Spleen (tissue), 11 donors: Measurements from ENCODE around the gene USP10. TPM values are rescaled to one million over a fixed set of nuclear protein-coding genes. Genes with fewer than 3 reads are reported as not detected.

Experiments
- DNase-seq: peaks from one replicate; pipeline ENCODE4 v3.0.0-alpha.2; 2020
- H3K27ac ChIP-seq, 8 donors: fragments of 200-600 bp; sonication (generic) in 7 of 8; 1 replicate in 4 of 8; 2 replicates in 4 of 8; pipeline versions ENCODE4 v1.5.0 to v1.8.0; 2016 to 2021; ENCODE audit warnings: inconsistent platforms in 4 of 8, mild to moderate bottlenecking in 4 of 8, moderate library complexity in 1 of 8
- H3K27me3 ChIP-seq, 7 donors: fragments of 200-600 bp; sonication (generic) in 6 of 7; replicated peaks in 1 of 7; 1 replicate in 4 of 7; 2 replicates in 3 of 7; pipeline versions ENCODE4 v1.5.0 to v1.8.0; 2016 to 2021; ENCODE audit warnings: inconsistent platforms in 3 of 7, mild to moderate bottlenecking in 1 of 7
- H3K36me3 ChIP-seq, 6 donors: fragments of 200-600 bp; sonication (generic) in 5 of 6; 1 replicate in 4 of 6; 2 replicates in 2 of 6; pipeline versions ENCODE4 v1.5.0 to v1.8.0; 2016 to 2021; ENCODE audit warnings: inconsistent platforms in 2 of 6
- H3K4me1 ChIP-seq, 6 donors: fragments of 200-600 bp; sonication (generic) in 5 of 6; 1 replicate in 3 of 6; 2 replicates in 3 of 6; pipeline versions ENCODE4 v1.5.0 to v1.8.0; 2016 to 2021; ENCODE audit warnings: inconsistent platforms in 3 of 6
- H3K4me3 ChIP-seq, 8 donors: fragments of 200-600 bp; sonication (generic) in 7 of 8; 1 replicate in 4 of 8; 2 replicates in 4 of 8; pipeline versions ENCODE4 v1.5.0 to v1.8.0; 2016 to 2021; ENCODE audit warnings: inconsistent platforms in 4 of 8, mild to moderate bottlenecking in 4 of 8, moderate library complexity in 2 of 8
- H3K9me3 ChIP-seq, 8 donors: fragments of 200-600 bp; sonication (generic) in 7 of 8; 1 replicate in 4 of 8; 2 replicates in 4 of 8; pipeline versions ENCODE4 v1.5.0 to v1.8.0; 2016 to 2021; ENCODE audit warnings: inconsistent platforms in 4 of 8
- CTCF ChIP-seq, 11 experiments: fragments of 200-600 bp in 7 of 11; fragments of 450-650 bp in 4 of 11; sonication (generic) in 4 of 11; IDR thresholded peaks in 8 of 11; conservative IDR thresholded peaks in 3 of 11; 1 replicate in 7 of 11; 2 replicates in 4 of 11; pipeline versions ENCODE4 v1.4.0 to v1.8.0; 2016 to 2021; ENCODE audit warnings: antibody characterized with exemption in 11 of 11, inconsistent platforms in 4 of 11, mild to moderate bottlenecking in 1 of 11
- POLR2A ChIP-seq, 3 donors: fragments of 450-650 bp; IDR thresholded peaks; one replicate each; pipeline ENCODE4 v1.5.1; 2017; ENCODE audit warnings: antibody characterized with exemption in 3 of 3, mild to moderate bottlenecking in 1 of 3
- POLR2AphosphoS5 ChIP-seq, 3 donors: sonication (generic); formaldehyde crosslinking; IDR thresholded peaks; one replicate each; pipeline ENCODE4 v1.5.1; 2017; ENCODE audit warnings: antibody characterized with exemption in 3 of 3
- WGBS, 5 donors: extraction: QIAGEN DNeasy Blood & Tissue Kit in 3 of 5; methylation state at CpG; one replicate each; pipeline versions ENCODE4 v1.1.5 to v1.1.7; 2013 to 2018; 5-methylcytosine and 5-hydroxymethylcytosine counted together
- intact Hi-C: fragments of 100-400 bp; cut with DNase I; formaldehyde crosslinking; loops from one replicate; pipeline ENCODE4 v1.15.0; 2023; ENCODE audit warnings: low total_unique reads
- polyA plus RNA-seq, 3 donors: library from polyadenylated mRNA; stranded (reverse); fragments of 200-250 nt; gene quantifications; one replicate each; pipeline ENCODE4 v1.2.1, GENCODE V29; 2013
- total RNA-seq, 7 donors: library from RNA; depleted of rRNA in 3 of 7; stranded (reverse); fragments of >200 nt in 3 of 7; fragmentation: NEBNext Ultra II Directional in 4 of 7; extraction: Animal tissue kit (Norgen Biotek cat#: 25700) in 4 of 7; gene quantifications; one replicate each; pipeline versions ENCODE4 v1.1.0 to v1.2.1, GENCODE V29; 2016 to 2021
- donor health status: healthy with polysubstance abuse.
- donor health status: DM: no; HTN: no; CAD: no; lungs with moderate emphysema.
- donor health status: DM: no; HTN: no; CAD: no.
- donor health status: Bipolar disorder and iron deficiency.
- donor health status: healthy.
- donor health status: DM: no; HTN: no; CAD: no.
- donor health status: DM: yes; HTN: yes; CAD: no.

The USP10 gene
- total and polyA plus RNA-seq, 10 donors, result 28.1 to 105 (median 79.5) TPM

- no peak overlapping the region for H3K4me3 ChIP-seq
- intact Hi-C loops, result no loop called here
- TF ChIP-seq POLR2AphosphoS5 (IDR thresholded peaks at IDR 0.05) (no peak), CTCF (IDR thresholded peaks at IDR 0.05 in 8 of 11, conservative IDR thresholded peaks at IDR 0.05 in 3 of 11) (no peak), POLR2A (IDR thresholded peaks at IDR 0.05) (no peak)
- no peaks in the 10 kb centered on the region for H3K27me3 ChIP-seq
- H3K9me3 ChIP-seq, result no peaks in the 10 kb centered on the region
- no peak for DNase-seq
- no peak overlapping the region for H3K27ac ChIP-seq
- peaks cover 0 to 33% (median 0%) of the 10 kb centered on the region in 6 donors for H3K36me3 ChIP-seq
- WGBS, 5 donors, result 90 to 98% (median 96%) methylated on average over 2 of the region's 2 CpGs
- peaks cover 8 to 92% (median 61%) of the 10 kb centered on the region in 6 donors for H3K4me1 ChIP-seq
Measured at GRCh38 chr16:84717484-84717883, 17.7 kb downstream of the USP10 start.

- TF ChIP-seq CTCF (IDR thresholded peaks at IDR 0.05 in 8 of 11, conservative IDR thresholded peaks at IDR 0.05 in 3 of 11) (no peak), POLR2AphosphoS5 (IDR thresholded peaks at IDR 0.05) (peak in 1 of 3 donors; percentile 24)
- H3K9me3 ChIP-seq, result no peaks in the 10 kb centered on the region
- intact Hi-C loops, result loop anchor here (5.0 kb wide), 1 partner anchor 98 kb away; no protein-coding TSS in a partner anchor
- H3K4me1 ChIP-seq, result peaks cover 26 to 92% (median 65%) of the 10 kb centered on the region in 6 donors
- WGBS, 5 donors, result 55 to 70% (median 65%) methylated on average over 8 of the region's 8 CpGs
- H3K27ac ChIP-seq, result peak overlapping the region in 5 of 8 donors; percentile 28 to 55 (median 38)
- H3K4me3 ChIP-seq, result no peak overlapping the region
- DNase-seq, result no peak
- H3K36me3 ChIP-seq, result peaks cover 0 to 33% (median 0%) of the 10 kb centered on the region in 6 donors
- H3K27me3 ChIP-seq, result no peaks in the 10 kb centered on the region
Measured at GRCh38 chr16:84720177-84720579, 20.4 kb downstream of the USP10 start.

- H3K27me3 ChIP-seq, result no peaks in the 10 kb centered on the region
- intact Hi-C loops, result loop anchor here (5.0 kb wide), 1 partner anchor 100 kb away; no protein-coding TSS in a partner anchor
- WGBS, 5 donors, result 92 to 100% (median 97%) methylated on average over 1 of the region's 1 CpG
- peaks cover 44 to 92% (median 70%) of the 10 kb centered on the region in 6 donors for H3K4me1 ChIP-seq
- H3K36me3 ChIP-seq, result peaks cover 0 to 20% (median 0%) of the 10 kb centered on the region in 6 donors
- no peaks in the 10 kb centered on the region for H3K9me3 ChIP-seq
- no peak overlapping the region for H3K4me3 ChIP-seq
- no peak for DNase-seq
- no peak overlapping the region for H3K27ac ChIP-seq
- TF ChIP-seq POLR2AphosphoS5 (IDR thresholded peaks at IDR 0.05) (no peak), CTCF (IDR thresholded peaks at IDR 0.05 in 8 of 11, conservative IDR thresholded peaks at IDR 0.05 in 3 of 11) (no peak), POLR2A (IDR thresholded peaks at IDR 0.05) (no peak)
Measured at GRCh38 chr16:84722068-84722467, 22.3 kb downstream of the USP10 start.

GRCh38 chr16:84723906-84724305 is 24.1 kb downstream of the USP10 start:
- 68 to 86% (median 77%) methylated on average over 1 of the region's 1 CpG for WGBS, 5 donors
- Histone ChIP-seq H3K9me3 (no peaks in the 10 kb centered on the region), H3K4me1 (peaks cover 44 to 92% (median 71%) of the 10 kb centered on the region in 6 donors), H3K27ac (peak overlapping the region in 4 of 8 donors; percentile 12 to 48 (median 16)), H3K36me3 (peaks cover 0 to 14% (median 0%) of the 10 kb centered on the region in 6 donors), H3K4me3 (no peak overlapping the region), H3K27me3 (no peaks in the 10 kb centered on the region)
- TF ChIP-seq POLR2AphosphoS5 (IDR thresholded peaks at IDR 0.05) (no peak), CTCF (IDR thresholded peaks at IDR 0.05 in 8 of 11, conservative IDR thresholded peaks at IDR 0.05 in 3 of 11) (no peak), POLR2A (IDR thresholded peaks at IDR 0.05) (no peak)
- intact Hi-C loops, result loop anchor here (5.0 kb wide), 1 partner anchor 102 kb away; no protein-coding TSS in a partner anchor
- no peak for DNase-seq
